PC-3 (cell line): ENCODE measurements around the gene C10orf71.

ENCODE experiments used
- CTCF ChIP-seq: fragments of 300-600 bp; sonication (generic); conservative IDR thresholded peaks from 2 replicates; pipeline ENCODE4 v1.5.1; 2017; ENCODE audit warnings: antibody characterized with exemption, low read depth, mild to moderate bottlenecking, low read length
- EZH2 ChIP-seq: fragments of 300-600 bp; sonication (generic); IDR thresholded peaks from one replicate; pipeline ENCODE4 v1.6.1; 2017; ENCODE audit warnings: antibody characterized with exemption, mild to moderate bottlenecking, low read length; ENCODE audit not compliant: unreplicated experiment

- no peak for TF ChIP-seq CTCF
- TF ChIP-seq EZH2, result no peak
These were observed at the start of gene C10orf71 for GRCh38 chr10:49298983-49299815.
